ENCODE results near the gene FYCO1.

FYCO1 gene

DNA sequence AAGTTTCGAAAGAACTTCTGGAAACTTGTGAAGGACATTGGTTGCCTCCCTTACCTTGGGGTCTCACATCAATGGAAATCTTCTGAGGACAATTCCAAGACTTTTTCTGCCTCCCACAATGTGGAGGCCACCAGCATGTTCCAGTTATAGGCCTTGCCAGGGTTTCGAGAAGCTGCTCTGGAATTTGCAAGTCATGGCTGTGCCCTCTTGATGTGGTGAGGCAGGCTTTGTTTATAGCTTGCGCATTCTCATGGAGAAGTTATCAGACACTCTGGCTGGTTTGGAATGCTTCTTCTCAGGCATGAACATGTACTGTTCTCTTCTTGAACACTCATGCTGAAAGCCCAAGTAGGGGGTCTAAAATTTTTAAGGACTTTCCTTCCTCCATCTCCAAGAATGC, 48.3 kb downstream of the FYCO1 start:
- no peak overlapping the region for H3K27ac ChIP-seq
- no peak for DNase-seq (ENCODE audit: low read depth, low spot score)

GRCh38 chr3:45946875-45947274, 48.7 kb downstream of the FYCO1 start:
- no peak for DNase-seq (ENCODE audit: low read depth, low spot score)
- no peak overlapping the region for H3K27ac ChIP-seq

DNA sequence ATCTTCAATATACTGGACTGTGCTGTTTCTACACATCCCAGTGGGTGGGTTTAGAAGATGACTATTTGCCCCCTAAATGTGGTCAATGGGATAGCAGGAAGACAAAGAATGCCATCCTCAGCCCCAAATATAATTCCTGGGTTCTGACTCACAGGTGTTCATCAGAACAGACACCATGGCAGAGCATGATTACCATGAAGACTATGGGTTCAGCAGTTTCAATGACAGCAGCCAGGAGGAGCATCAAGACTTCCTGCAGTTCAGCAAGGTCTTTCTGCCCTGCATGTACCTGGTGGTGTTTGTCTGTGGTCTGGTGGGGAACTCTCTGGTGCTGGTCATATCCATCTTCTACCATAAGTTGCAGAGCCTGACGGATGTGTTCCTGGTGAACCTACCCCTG, 49.3 kb downstream of the FYCO1 start:
- no peak for DNase-seq (ENCODE audit: low read depth, low spot score)
- H3K27ac ChIP-seq = no peak overlapping the region

GRCh38 chr3:45944830-45945620, 50.6 kb downstream of the FYCO1 start:
- H3K27ac ChIP-seq = no peak overlapping the region
- DNase-seq (ENCODE audit: low read depth, low spot score) = no peak

GRCh38 chr3:45943207-45943846, 52.3 kb downstream of the FYCO1 start, which contains the start of gene CXCR6:
CXCR6 (plus strand) TSS chr3:45943464; CDS start chr3:45946482, 3,018 bp downstream.
- DNase-seq (ENCODE audit: low read depth, low spot score) = no peak
- H3K27ac ChIP-seq = no peak within 1 kb of the TSS

- DNase-seq (ENCODE audit: low read depth, low spot score) = no peak
- H3K27ac ChIP-seq = no peak overlapping the region
Measured at GRCh38 chr3:45942051-45942825, 53.4 kb downstream of the FYCO1 start.

- H3K27ac ChIP-seq = no peak overlapping the region
- DNase-seq (ENCODE audit: low read depth, low spot score) = no peak
Measured at GRCh38 chr3:45940781-45941365, 54.8 kb downstream of the FYCO1 start.

GRCh38 chr3:45940004-45940780, 55.4 kb downstream of the FYCO1 start:
- no peak overlapping the region for H3K27ac ChIP-seq
- no peak for DNase-seq (ENCODE audit: low read depth, low spot score)

GRCh38 chr3:45939341-45939771, 56.3 kb downstream of the FYCO1 start:
- DNase-seq (ENCODE audit: low read depth, low spot score) = no peak
- H3K27ac ChIP-seq = no peak overlapping the region

GRCh38 chr3:45938864-45939263, 56.8 kb downstream of the FYCO1 start:
- DNase-seq (ENCODE audit: low read depth, low spot score) = peak; percentile 56
- no peak overlapping the region for H3K27ac ChIP-seq

GRCh38 chr3:45938043-45938435, 57.6 kb downstream of the FYCO1 start:
- DNase-seq (ENCODE audit: low read depth, low spot score) = no peak

GRCh38 chr3:45937206-45938042, 58.2 kb downstream of the FYCO1 start:
- DNase-seq (ENCODE audit: low read depth, low spot score) = no peak
- no peak overlapping the region for H3K27ac ChIP-seq

More at GRCh38 chr3:45938043-45938435, 57.6 kb downstream of the FYCO1 start:
- H3K27ac ChIP-seq = no peak overlapping the region

- no peak overlapping the region for H3K27ac ChIP-seq
- no peak for DNase-seq (ENCODE audit: low read depth, low spot score)
Measured at GRCh38 chr3:45936261-45936660, 59.4 kb downstream of the FYCO1 start.

DNA sequence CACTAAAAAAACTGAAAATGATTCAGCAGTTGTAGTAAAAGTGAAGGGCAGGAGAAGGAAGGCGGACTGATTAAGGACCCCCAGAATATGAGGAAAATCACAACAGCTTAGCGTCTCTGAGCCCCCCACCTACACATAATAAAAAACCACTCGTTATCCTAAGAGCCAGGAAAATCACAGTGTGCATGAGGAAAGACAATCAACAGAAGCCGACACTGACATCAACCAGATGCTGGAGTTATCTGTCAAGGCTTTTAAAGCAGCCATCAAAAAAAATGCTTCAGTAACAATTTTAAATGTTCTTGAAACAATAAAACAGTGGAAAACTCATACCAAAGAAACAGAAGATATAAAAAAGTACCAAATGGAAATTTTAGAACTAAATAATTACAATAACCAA, 62.0 kb downstream of the FYCO1 start:
- no peak for DNase-seq (ENCODE audit: low read depth, low spot score)
- no peak overlapping the region for H3K27ac ChIP-seq

- H3K27ac ChIP-seq = no peak overlapping the region
- DNase-seq (ENCODE audit: low read depth, low spot score) = no peak
Measured at GRCh38 chr3:45932112-45932511, 63.5 kb downstream of the FYCO1 start.

DNA sequence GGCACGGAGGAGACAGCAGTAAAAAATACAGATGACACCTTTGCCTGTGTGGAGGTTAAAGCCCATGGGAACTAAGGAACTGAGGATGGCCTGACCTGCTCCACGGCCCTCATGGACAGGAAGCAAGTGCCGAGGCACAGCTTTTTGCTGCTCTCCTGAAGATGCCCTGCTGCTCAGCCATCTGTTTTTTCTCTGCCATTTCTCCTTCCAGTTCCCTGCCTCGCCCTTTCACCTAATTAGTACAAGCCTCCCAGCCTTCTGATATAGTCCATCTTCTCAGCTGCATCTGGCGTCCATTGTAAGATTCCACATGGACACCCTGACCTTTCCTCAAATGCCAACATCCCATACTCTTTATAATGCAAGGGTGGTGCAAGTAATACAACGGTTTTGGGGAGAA, 64.1 kb downstream of the FYCO1 start:
- H3K27ac ChIP-seq = no peak overlapping the region
- no peak for DNase-seq (ENCODE audit: low read depth, low spot score)

- DNase-seq (ENCODE audit: low read depth, low spot score) = no peak
- H3K27ac ChIP-seq = no peak overlapping the region
Measured at GRCh38 chr3:45929042-45929679, 66.5 kb downstream of the FYCO1 start.

GRCh38 chr3:45927881-45928280, 67.7 kb downstream of the FYCO1 start:
- DNase-seq (ENCODE audit: low read depth, low spot score) = no peak
- no peak overlapping the region for H3K27ac ChIP-seq

DNA sequence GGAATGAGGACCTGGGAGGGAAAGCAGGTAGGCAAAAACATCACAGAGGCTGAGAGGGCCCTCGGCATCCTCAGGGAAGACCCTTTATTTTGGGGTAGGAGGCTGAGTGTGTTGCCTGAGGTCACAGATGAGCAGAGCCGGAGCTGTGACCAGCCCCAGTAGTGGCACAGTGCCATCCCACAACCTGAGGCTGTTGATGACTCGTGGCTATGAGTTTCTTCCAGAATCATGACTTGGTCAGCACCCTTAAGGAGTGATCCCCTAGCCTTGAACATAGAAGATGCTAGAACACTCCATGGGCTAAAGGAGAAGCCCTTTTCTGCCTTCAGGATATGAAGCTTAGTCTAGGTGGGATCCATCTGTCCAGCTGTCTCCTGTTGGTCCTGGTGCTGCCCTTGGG, 71.9 kb downstream of the FYCO1 start:
- DNase-seq (ENCODE audit: low read depth, low spot score) = no peak
- no peak overlapping the region for H3K27ac ChIP-seq

Measured in epithelial cell of prostate (primary cell).